Muscle of leg (tissue), 11 donors: ENCODE results near the gene ZNF574. TPM values are rescaled to one million over a fixed set of nuclear protein-coding genes. Genes with fewer than 3 reads are reported as not detected.

Experiments
- DNase-seq: peaks from one replicate; pipeline ENCODE4 v3.0.0; 2013
- H3K27ac ChIP-seq: one replicate; pipeline ENCODE4 v1.5.1; 2013; ENCODE audit warnings: mild to moderate bottlenecking, low read length, control low read depth
- H3K27me3 ChIP-seq: one replicate; pipeline ENCODE4 v1.6.1; 2013; ENCODE audit warnings: low read length; ENCODE audit not compliant: control insufficient read depth, insufficient read depth
- H3K36me3 ChIP-seq: one replicate; pipeline ENCODE4 v1.6.1; 2013; ENCODE audit warnings: low read length; ENCODE audit not compliant: control insufficient read depth, insufficient read depth
- H3K4me1 ChIP-seq: one replicate; pipeline ENCODE4 v1.6.1; 2013; ENCODE audit warnings: low read length; ENCODE audit not compliant: control insufficient read depth, insufficient read depth
- H3K4me3 ChIP-seq: one replicate; pipeline ENCODE4 v1.5.1; 2013; ENCODE audit warnings: low read length, control low read depth
- H3K9me3 ChIP-seq: replicated peaks from 2 replicates; pipeline ENCODE4 v1.6.1; 2013; ENCODE audit warnings: low read depth, low read length; ENCODE audit not compliant: control insufficient read depth
- WGBS: methylation state at CpG from one replicate; pipeline ENCODE4 v1.1.5; 2013; ENCODE audit warnings: missing lambda C conversion rate; ENCODE audit not compliant: insufficient coverage; 5-methylcytosine and 5-hydroxymethylcytosine counted together
- polyA plus RNA-seq, 8 donors: library from polyadenylated mRNA; unstranded; fragments of 120-200 nt; gene quantifications; one replicate each; pipeline versions ENCODE4 v1.2.1 to v1.2.3, GENCODE V29; 2013; ENCODE audit warnings: inconsistent platforms in 1 of 8, low replicate concordance in 1 of 8; ENCODE audit not compliant: insufficient read length in 8 of 8, insufficient read depth in 1 of 8
- total RNA-seq: library from RNA; stranded (reverse); fragments of 120-200 nt; gene quantifications from one replicate; pipeline ENCODE4 v1.2.4, GENCODE V29; 2013

The ZNF574 gene
- total and polyA plus RNA-seq, 9 donors = 6.4 to 13.4 (median 12.0) TPM

GRCh38 chr19:42121656-42122069 lies 45.7 kb downstream of the ZNF574 start:
- Histone ChIP-seq H3K4me1 (peaks cover 5% of the 10 kb centered on the region), H3K27ac (no peak overlapping the region), H3K27me3 (peaks cover 4% of the 10 kb centered on the region), H3K4me3 (no peak overlapping the region), H3K9me3 (peaks cover 2% of the 10 kb centered on the region), H3K36me3 (no peaks in the 10 kb centered on the region)
- DNase-seq = peak; percentile 51
- WGBS = 13% methylated on average over 2 of the region's 8 CpGs

GRCh38 chr19:42122691-42123607 lies 47.0 kb downstream of the ZNF574 start:
- no peak overlapping the region for H3K4me3 ChIP-seq
- no peak for DNase-seq
- no peaks in the 10 kb centered on the region for H3K36me3 ChIP-seq
- H3K4me1 ChIP-seq = peaks cover 5% of the 10 kb centered on the region
- 60% methylated on average over 16 of the region's 17 CpGs for WGBS
- peaks cover 2% of the 10 kb centered on the region for H3K9me3 ChIP-seq
- peaks cover 4% of the 10 kb centered on the region for H3K27me3 ChIP-seq
- H3K27ac ChIP-seq = no peak overlapping the region

GRCh38 chr19:42123765-42124164 lies 47.8 kb downstream of the ZNF574 start:
- Histone ChIP-seq H3K4me3 (no peak overlapping the region), H3K4me1 (peaks cover 5% of the 10 kb centered on the region), H3K27me3 (peaks cover 4% of the 10 kb centered on the region), H3K36me3 (no peaks in the 10 kb centered on the region), H3K27ac (no peak overlapping the region), H3K9me3 (peaks cover 2% of the 10 kb centered on the region)
- WGBS = no CpG with 5 or more reads among the region's 1 CpG
- no peak for DNase-seq

GRCh38 chr19:42124386-42124901 lies 48.5 kb downstream of the ZNF574 start:
- Histone ChIP-seq H3K27ac (no peak overlapping the region), H3K4me1 (peaks cover 10% of the 10 kb centered on the region)
- 67% methylated on average over 2 of the region's 5 CpGs for WGBS

GRCh38 chr19:42125536-42125935 lies 49.6 kb downstream of the ZNF574 start:
- Histone ChIP-seq H3K9me3 (peaks cover 2% of the 10 kb centered on the region), H3K27me3 (peaks cover 4% of the 10 kb centered on the region), H3K36me3 (no peaks in the 10 kb centered on the region), H3K4me1 (peaks cover 17% of the 10 kb centered on the region), H3K4me3 (no peak overlapping the region), H3K27ac (no peak overlapping the region)
- DNase-seq = no peak
- WGBS = 41% methylated on average over 4 of the region's 6 CpGs

More at GRCh38 chr19:42124386-42124901, 48.5 kb downstream of the ZNF574 start:
- Histone ChIP-seq H3K4me3 (no peak overlapping the region), H3K27me3 (peaks cover 4% of the 10 kb centered on the region), H3K9me3 (peaks cover 2% of the 10 kb centered on the region), H3K36me3 (no peaks in the 10 kb centered on the region)
- no peak for DNase-seq

GRCh38 chr19:42126574-42126973 lies 50.6 kb downstream of the ZNF574 start:
- peaks cover 2% of the 10 kb centered on the region for H3K9me3 ChIP-seq
- no peak overlapping the region for H3K4me3 ChIP-seq
- H3K36me3 ChIP-seq = no peaks in the 10 kb centered on the region
- peaks cover 15% of the 10 kb centered on the region for H3K4me1 ChIP-seq
- H3K27ac ChIP-seq = no peak overlapping the region
- H3K27me3 ChIP-seq = peaks cover 12% of the 10 kb centered on the region
- DNase-seq = no peak
- WGBS = 100% methylated on average over 1 of the region's 5 CpGs

GRCh38 chr19:42129399-42130253 lies 53.7 kb downstream of the ZNF574 start:
- peak; percentile 76 for DNase-seq
- peaks cover 41% of the 10 kb centered on the region for H3K27me3 ChIP-seq

GRCh38 chr19:42130254-42130573 lies 54.2 kb downstream of the ZNF574 start:
- Histone ChIP-seq H3K27me3 (peaks cover 45% of the 10 kb centered on the region), H3K4me1 (peaks cover 23% of the 10 kb centered on the region), H3K36me3 (no peaks in the 10 kb centered on the region), H3K4me3 (no peak overlapping the region), H3K27ac (no peak overlapping the region), H3K9me3 (no peaks in the 10 kb centered on the region)
- DNase-seq = no peak

More at GRCh38 chr19:42129399-42130253, 53.7 kb downstream of the ZNF574 start:
- Histone ChIP-seq H3K27ac (no peak overlapping the region), H3K4me1 (peaks cover 23% of the 10 kb centered on the region), H3K4me3 (no peak overlapping the region), H3K36me3 (no peaks in the 10 kb centered on the region), H3K9me3 (peaks cover 1% of the 10 kb centered on the region)
- WGBS = 24% methylated on average over 13 of the region's 20 CpGs
